Spleen (tissue), 11 donors: Measurements from ENCODE around the gene FBXO9. TPM values are rescaled to one million over a fixed set of nuclear protein-coding genes. Genes with fewer than 3 reads are reported as not detected.

ENCODE experiments used
- DNase-seq: peaks from one replicate; pipeline ENCODE4 v3.0.0-alpha.2; 2020
- H3K27ac ChIP-seq, 8 donors: fragments of 200-600 bp; sonication (generic) in 7 of 8; 1 replicate in 4 of 8; 2 replicates in 4 of 8; pipeline versions ENCODE4 v1.5.0 to v1.8.0; 2016 to 2021; ENCODE audit warnings: inconsistent platforms in 4 of 8, mild to moderate bottlenecking in 4 of 8, moderate library complexity in 1 of 8
- H3K27me3 ChIP-seq, 7 donors: fragments of 200-600 bp; sonication (generic) in 6 of 7; replicated peaks in 1 of 7; 1 replicate in 4 of 7; 2 replicates in 3 of 7; pipeline versions ENCODE4 v1.5.0 to v1.8.0; 2016 to 2021; ENCODE audit warnings: inconsistent platforms in 3 of 7, mild to moderate bottlenecking in 1 of 7
- H3K36me3 ChIP-seq, 6 donors: fragments of 200-600 bp; sonication (generic) in 5 of 6; 1 replicate in 4 of 6; 2 replicates in 2 of 6; pipeline versions ENCODE4 v1.5.0 to v1.8.0; 2016 to 2021; ENCODE audit warnings: inconsistent platforms in 2 of 6
- H3K4me1 ChIP-seq, 6 donors: fragments of 200-600 bp; sonication (generic) in 5 of 6; 1 replicate in 3 of 6; 2 replicates in 3 of 6; pipeline versions ENCODE4 v1.5.0 to v1.8.0; 2016 to 2021; ENCODE audit warnings: inconsistent platforms in 3 of 6
- H3K4me3 ChIP-seq, 8 donors: fragments of 200-600 bp; sonication (generic) in 7 of 8; 1 replicate in 4 of 8; 2 replicates in 4 of 8; pipeline versions ENCODE4 v1.5.0 to v1.8.0; 2016 to 2021; ENCODE audit warnings: inconsistent platforms in 4 of 8, mild to moderate bottlenecking in 4 of 8, moderate library complexity in 2 of 8
- H3K9me3 ChIP-seq, 8 donors: fragments of 200-600 bp; sonication (generic) in 7 of 8; 1 replicate in 4 of 8; 2 replicates in 4 of 8; pipeline versions ENCODE4 v1.5.0 to v1.8.0; 2016 to 2021; ENCODE audit warnings: inconsistent platforms in 4 of 8
- POLR2A ChIP-seq, 3 donors: fragments of 450-650 bp; IDR thresholded peaks; one replicate each; pipeline ENCODE4 v1.5.1; 2017; ENCODE audit warnings: antibody characterized with exemption in 3 of 3, mild to moderate bottlenecking in 1 of 3
- POLR2AphosphoS5 ChIP-seq, 3 donors: sonication (generic); formaldehyde crosslinking; IDR thresholded peaks; one replicate each; pipeline ENCODE4 v1.5.1; 2017; ENCODE audit warnings: antibody characterized with exemption in 3 of 3
- WGBS, 5 donors: extraction: QIAGEN DNeasy Blood & Tissue Kit in 3 of 5; methylation state at CpG; one replicate each; pipeline versions ENCODE4 v1.1.5 to v1.1.7; 2013 to 2018; 5-methylcytosine and 5-hydroxymethylcytosine counted together
- intact Hi-C: fragments of 100-400 bp; cut with DNase I; formaldehyde crosslinking; loops from one replicate; pipeline ENCODE4 v1.15.0; 2023; ENCODE audit warnings: low total_unique reads
- polyA plus RNA-seq, 3 donors: library from polyadenylated mRNA; stranded (reverse); fragments of 200-250 nt; gene quantifications; one replicate each; pipeline ENCODE4 v1.2.1, GENCODE V29; 2013
- total RNA-seq, 7 donors: library from RNA; depleted of rRNA in 3 of 7; stranded (reverse); fragments of >200 nt in 3 of 7; fragmentation: NEBNext Ultra II Directional in 4 of 7; extraction: Animal tissue kit (Norgen Biotek cat#: 25700) in 4 of 7; gene quantifications; one replicate each; pipeline versions ENCODE4 v1.1.0 to v1.2.1, GENCODE V29; 2016 to 2021
- TF ChIP-seq, protein P1 (sequence below), 11 experiments: fragments of 200-600 bp in 7 of 11; fragments of 450-650 bp in 4 of 11; sonication (generic) in 4 of 11; IDR thresholded peaks in 8 of 11; conservative IDR thresholded peaks in 3 of 11; 1 replicate in 7 of 11; 2 replicates in 4 of 11; pipeline versions ENCODE4 v1.4.0 to v1.8.0; 2016 to 2021; ENCODE audit warnings: antibody characterized with exemption in 11 of 11, inconsistent platforms in 4 of 11, mild to moderate bottlenecking in 1 of 11
- donor health status: healthy with polysubstance abuse.
- donor health status: DM: no; HTN: no; CAD: no; lungs with moderate emphysema.
- donor health status: DM: no; HTN: no; CAD: no.
- donor health status: Bipolar disorder and iron deficiency.
- donor health status: healthy.
- donor health status: DM: no; HTN: no; CAD: no.
- donor health status: DM: yes; HTN: yes; CAD: no.

The FBXO9 gene
- total and polyA plus RNA-seq, 10 donors, result 21.4 to 115 (median 69.5) TPM

GRCh38 chr6:53038596-53038995 is 26.6 kb upstream of the FBXO9 start:
- Histone ChIP-seq H3K4me3 (no peak overlapping the region), H3K4me1 (peaks cover 0 to 5% (median 0%) of the 10 kb centered on the region in 6 donors), H3K9me3 (no peaks in the 10 kb centered on the region), H3K27me3 (no peaks in the 10 kb centered on the region), H3K36me3 (peaks cover 0 to 81% (median 34%) of the 10 kb centered on the region in 6 donors), H3K27ac (no peak overlapping the region)
- intact Hi-C loops, result no loop called here
- no peak for DNase-seq
- TF ChIP-seq POLR2AphosphoS5 (IDR thresholded peaks at IDR 0.05) (no peak), POLR2A (IDR thresholded peaks at IDR 0.05) (no peak)
- TF ChIP-seq, protein P1, sequence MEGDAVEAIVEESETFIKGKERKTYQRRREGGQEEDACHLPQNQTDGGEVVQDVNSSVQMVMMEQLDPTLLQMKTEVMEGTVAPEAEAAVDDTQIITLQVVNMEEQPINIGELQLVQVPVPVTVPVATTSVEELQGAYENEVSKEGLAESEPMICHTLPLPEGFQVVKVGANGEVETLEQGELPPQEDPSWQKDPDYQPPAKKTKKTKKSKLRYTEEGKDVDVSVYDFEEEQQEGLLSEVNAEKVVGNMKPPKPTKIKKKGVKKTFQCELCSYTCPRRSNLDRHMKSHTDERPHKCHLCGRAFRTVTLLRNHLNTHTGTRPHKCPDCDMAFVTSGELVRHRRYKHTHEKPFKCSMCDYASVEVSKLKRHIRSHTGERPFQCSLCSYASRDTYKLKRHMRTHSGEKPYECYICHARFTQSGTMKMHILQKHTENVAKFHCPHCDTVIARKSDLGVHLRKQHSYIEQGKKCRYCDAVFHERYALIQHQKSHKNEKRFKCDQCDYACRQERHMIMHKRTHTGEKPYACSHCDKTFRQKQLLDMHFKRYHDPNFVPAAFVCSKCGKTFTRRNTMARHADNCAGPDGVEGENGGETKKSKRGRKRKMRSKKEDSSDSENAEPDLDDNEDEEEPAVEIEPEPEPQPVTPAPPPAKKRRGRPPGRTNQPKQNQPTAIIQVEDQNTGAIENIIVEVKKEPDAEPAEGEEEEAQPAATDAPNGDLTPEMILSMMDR (IDR thresholded peaks at IDR 0.05 in 8 of 11, conservative IDR thresholded peaks at IDR 0.05 in 3 of 11), result no peak

DNA sequence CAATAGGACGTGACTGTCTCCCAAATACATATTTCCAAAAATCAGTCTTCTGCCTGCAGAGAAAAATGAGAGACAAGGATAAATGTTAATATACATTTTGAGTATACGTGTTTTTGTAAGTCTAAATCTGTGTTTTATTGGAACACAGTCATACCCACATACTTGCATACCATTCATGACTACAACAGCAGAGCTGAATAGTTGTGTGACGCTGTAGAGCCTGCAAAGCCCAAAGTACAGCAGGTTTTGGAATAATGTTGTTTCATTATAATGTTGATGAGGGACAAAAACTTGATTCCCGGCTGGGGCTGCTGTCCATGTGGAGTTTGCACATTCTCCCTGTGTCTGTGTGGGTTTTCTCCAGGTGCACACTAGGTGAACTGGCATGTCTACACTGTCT is 23.8 kb upstream of the FBXO9 start:
- no peak overlapping the region for H3K4me3 ChIP-seq
- no peaks in the 10 kb centered on the region for H3K9me3 ChIP-seq
- intact Hi-C loops, result no loop called here
- H3K27ac ChIP-seq, result no peak overlapping the region
- no peaks in the 10 kb centered on the region for H3K4me1 ChIP-seq
- WGBS, 5 donors, result 93 to 100% (median 96%) methylated on average over 4 of the region's 4 CpGs
- peaks cover 0 to 53% (median 28%) of the 10 kb centered on the region in 6 donors for H3K36me3 ChIP-seq
- H3K27me3 ChIP-seq, result no peaks in the 10 kb centered on the region
- DNase-seq, result no peak
- TF ChIP-seq POLR2AphosphoS5 (IDR thresholded peaks at IDR 0.05) (no peak), POLR2A (IDR thresholded peaks at IDR 0.05) (no peak)
- TF ChIP-seq, protein P1 (IDR thresholded peaks at IDR 0.05 in 8 of 11, conservative IDR thresholded peaks at IDR 0.05 in 3 of 11), result no peak

- Histone ChIP-seq H3K9me3 (no peaks in the 10 kb centered on the region), H3K27me3 (no peaks in the 10 kb centered on the region), H3K27ac (no peak overlapping the region), H3K4me1 (no peaks in the 10 kb centered on the region), H3K36me3 (peaks cover 0 to 45% (median 28%) of the 10 kb centered on the region in 6 donors), H3K4me3 (no peak overlapping the region)
- TF ChIP-seq, protein P1 (IDR thresholded peaks at IDR 0.05 in 8 of 11, conservative IDR thresholded peaks at IDR 0.05 in 3 of 11), result no peak
- TF ChIP-seq POLR2AphosphoS5 (IDR thresholded peaks at IDR 0.05) (no peak), POLR2A (IDR thresholded peaks at IDR 0.05) (no peak)
- 78 to 95% (median 93%) methylated on average over 4 of the region's 4 CpGs for WGBS, 5 donors
- no peak for DNase-seq
- intact Hi-C loops, result no loop called here
These were observed 23.1 kb upstream of the FBXO9 start for GRCh38 chr6:53042112-53042511.

DNA sequence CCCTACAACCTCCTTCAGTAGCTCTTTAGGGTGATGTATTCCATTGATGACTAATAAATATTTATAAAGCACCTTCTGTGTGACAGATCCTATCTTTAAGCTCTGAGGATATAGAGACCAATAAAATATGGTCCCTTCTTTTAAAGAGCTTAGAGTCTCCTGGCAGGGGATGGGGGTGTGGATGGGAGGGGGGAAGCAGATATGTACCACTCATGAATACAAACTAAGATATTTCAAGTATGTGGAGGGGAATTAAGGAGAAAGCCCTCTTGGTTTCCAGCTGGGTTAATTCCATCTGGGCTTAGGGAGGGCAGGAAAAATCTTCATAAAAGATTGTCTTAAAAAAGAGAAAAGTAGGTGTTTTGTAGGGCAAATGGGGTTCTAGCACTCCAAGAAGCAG is 21.6 kb upstream of the FBXO9 start:
- H3K4me1 ChIP-seq, result peaks cover 0 to 9% (median 2%) of the 10 kb centered on the region in 6 donors
- H3K9me3 ChIP-seq, result no peaks in the 10 kb centered on the region
- TF ChIP-seq, protein P1 (IDR thresholded peaks at IDR 0.05 in 8 of 11, conservative IDR thresholded peaks at IDR 0.05 in 3 of 11), result no peak
- TF ChIP-seq POLR2A (IDR thresholded peaks at IDR 0.05) (no peak), POLR2AphosphoS5 (IDR thresholded peaks at IDR 0.05) (no peak)
- intact Hi-C loops, result no loop called here
- peaks cover 0 to 31% (median 25%) of the 10 kb centered on the region in 6 donors for H3K36me3 ChIP-seq
- no peak for DNase-seq
- no peak overlapping the region for H3K27ac ChIP-seq
- H3K4me3 ChIP-seq, result no peak overlapping the region
- no peaks in the 10 kb centered on the region for H3K27me3 ChIP-seq
